Measurements from ENCODE around the gene NKX1-2.

The NKX1-2 gene

GRCh38 chr10:124419635-124420034 is 30.2 kb downstream of the NKX1-2 start:
- no peak for DNase-seq (ENCODE audit: low read depth, low spot score)
- no peak for TF ChIP-seq CTCF (IDR thresholded peaks at IDR 0.05; ENCODE audit: low read depth, low read length)
- no peak overlapping the region for H3K4me3 ChIP-seq (ENCODE audit: low read depth, low read length)
- in situ Hi-C loops (cut with HindIII; ENCODE audit: low sequenced_read_pairs): no loop called here

- peak within 1 kb of the TSS; percentile 70 for H3K4me3 ChIP-seq (ENCODE audit: low read depth, low read length)
- DNase-seq (ENCODE audit: low read depth, low spot score): peak; percentile 97
- in situ Hi-C loops (cut with HindIII; ENCODE audit: low sequenced_read_pairs): no loop called here
- TF ChIP-seq CTCF (IDR thresholded peaks at IDR 0.05; ENCODE audit: low read depth, low read length): peak; percentile 19
Measured at GRCh38 chr10:124418726-124419501, 30.9 kb downstream of the NKX1-2 start, which contains the start of gene OAT. OAT (minus strand) TSS chr10:124418923; CDS start chr10:124412171, 6,752 bp downstream.

GRCh38 chr10:124417895-124418725 is 31.7 kb downstream of the NKX1-2 start:
- peak; percentile 65 for DNase-seq (ENCODE audit: low read depth, low spot score)
- no peak for TF ChIP-seq CTCF (IDR thresholded peaks at IDR 0.05; ENCODE audit: low read depth, low read length)
- in situ Hi-C loops (cut with HindIII; ENCODE audit: low sequenced_read_pairs): no loop called here
- peak overlapping the region; percentile 70 for H3K4me3 ChIP-seq (ENCODE audit: low read depth, low read length)

DNA sequence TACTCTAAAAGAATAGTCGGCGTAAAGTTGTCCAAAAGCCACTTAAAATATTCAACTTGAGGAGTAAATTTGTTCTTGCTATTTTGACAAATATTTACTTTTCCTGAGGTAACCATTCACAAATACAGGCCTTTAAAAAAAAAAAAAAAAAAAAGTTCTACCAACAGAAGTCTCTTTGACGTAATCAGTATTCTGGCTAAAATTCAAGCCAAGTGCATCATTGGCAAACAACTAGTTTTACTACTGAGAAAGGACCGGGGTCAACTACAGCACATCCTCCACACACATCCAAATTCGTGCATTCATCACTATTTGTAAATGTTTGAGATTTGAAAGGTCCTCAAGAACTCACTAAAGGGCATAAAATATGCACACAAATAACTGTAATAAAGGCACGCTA is 33.1 kb downstream of the NKX1-2 start:
- in situ Hi-C loops (cut with HindIII; ENCODE audit: low sequenced_read_pairs): no loop called here
- peak overlapping the region; percentile 70 for H3K4me3 ChIP-seq (ENCODE audit: low read depth, low read length)
- TF ChIP-seq CTCF (IDR thresholded peaks at IDR 0.05; ENCODE audit: low read depth, low read length): no peak
- DNase-seq (ENCODE audit: low read depth, low spot score): peak; percentile 48

GRCh38 chr10:124415210-124415609 is 34.6 kb downstream of the NKX1-2 start:
- in situ Hi-C loops (cut with HindIII; ENCODE audit: low sequenced_read_pairs): no loop called here
- no peak for DNase-seq (ENCODE audit: low read depth, low spot score)
- no peak overlapping the region for H3K4me3 ChIP-seq (ENCODE audit: low read depth, low read length)
- TF ChIP-seq CTCF (IDR thresholded peaks at IDR 0.05; ENCODE audit: low read depth, low read length): no peak

GRCh38 chr10:124414076-124414475 is 35.8 kb downstream of the NKX1-2 start:
- in situ Hi-C loops (cut with HindIII; ENCODE audit: low sequenced_read_pairs): no loop called here
- no peak overlapping the region for H3K4me3 ChIP-seq (ENCODE audit: low read depth, low read length)
- no peak for TF ChIP-seq CTCF (IDR thresholded peaks at IDR 0.05; ENCODE audit: low read depth, low read length)
- DNase-seq (ENCODE audit: low read depth, low spot score): peak; percentile 11
